ENCODE measurements around the gene ZNF341.

The ZNF341 gene

GRCh38 chr20:33731693-33732165, at the start of gene ZNF341:
ZNF341 (plus strand) TSS chr20:33731996; CDS start chr20:33732022, 26 bp downstream.
- Histone ChIP-seq H3K4me3 (ENCODE audit: low read length) (peak within 1 kb of the TSS; percentile 55), H3K9ac (ENCODE audit: low read length) (peak within 1 kb of the TSS; percentile 84), H3K4me1 (ENCODE audit: control insufficient read depth, insufficient read depth, low read length) (peaks cover 27% of the 10 kb centered on the region), H3K27me3 (ENCODE audit: control insufficient read depth, insufficient read depth, low read length) (no peaks in the 10 kb centered on the region), H3K9me3 (ENCODE audit: control insufficient read depth, low read length) (no peaks in the 10 kb centered on the region), H3K36me3 (ENCODE audit: control insufficient read depth, insufficient read depth, low read length) (no peaks in the 10 kb centered on the region)

GRCh38 chr20:33684533-33685327, 47.1 kb upstream of the ZNF341 start:
- Histone ChIP-seq H3K27me3 (ENCODE audit: control insufficient read depth, insufficient read depth, low read length) (no peaks in the 10 kb centered on the region), H3K4me3 (ENCODE audit: low read length) (no peak overlapping the region), H3K9ac (ENCODE audit: low read length) (peak overlapping the region; percentile 19), H3K4me1 (ENCODE audit: control insufficient read depth, insufficient read depth, low read length) (peaks cover 27% of the 10 kb centered on the region), H3K36me3 (ENCODE audit: control insufficient read depth, insufficient read depth, low read length) (no peaks in the 10 kb centered on the region), H3K9me3 (ENCODE audit: control insufficient read depth, low read length) (no peaks in the 10 kb centered on the region)

GRCh38 chr20:33685328-33686099, 46.3 kb upstream of the ZNF341 start:
- no peaks in the 10 kb centered on the region for H3K27me3 ChIP-seq (ENCODE audit: control insufficient read depth, insufficient read depth, low read length)
- H3K4me1 ChIP-seq (ENCODE audit: control insufficient read depth, insufficient read depth, low read length) = peaks cover 27% of the 10 kb centered on the region
- H3K9ac ChIP-seq (ENCODE audit: low read length) = peak overlapping the region; percentile 19
- H3K9me3 ChIP-seq (ENCODE audit: control insufficient read depth, low read length) = no peaks in the 10 kb centered on the region
- no peaks in the 10 kb centered on the region for H3K36me3 ChIP-seq (ENCODE audit: control insufficient read depth, insufficient read depth, low read length)
- no peak overlapping the region for H3K4me3 ChIP-seq (ENCODE audit: low read length)

- H3K9ac ChIP-seq (ENCODE audit: low read length) = peak within 1 kb of the TSS; percentile 19
- no peaks in the 10 kb centered on the region for H3K27me3 ChIP-seq (ENCODE audit: control insufficient read depth, insufficient read depth, low read length)
- H3K4me3 ChIP-seq (ENCODE audit: low read length) = no peak within 1 kb of the TSS
- peaks cover 27% of the 10 kb centered on the region for H3K4me1 ChIP-seq (ENCODE audit: control insufficient read depth, insufficient read depth, low read length)
- H3K9me3 ChIP-seq (ENCODE audit: control insufficient read depth, low read length) = no peaks in the 10 kb centered on the region
- no peaks in the 10 kb centered on the region for H3K36me3 ChIP-seq (ENCODE audit: control insufficient read depth, insufficient read depth, low read length)
Measured at GRCh38 chr20:33686100-33686983, 45.5 kb upstream of the ZNF341 start, which contains the start of gene E2F1. E2F1 (minus strand) TSS chr20:33686385; CDS start chr20:33686264, 121 bp downstream.

GRCh38 chr20:33686984-33687366, 44.8 kb upstream of the ZNF341 start:
- Histone ChIP-seq H3K9ac (ENCODE audit: low read length) (no peak overlapping the region), H3K4me3 (ENCODE audit: low read length) (no peak overlapping the region), H3K27me3 (ENCODE audit: control insufficient read depth, insufficient read depth, low read length) (no peaks in the 10 kb centered on the region), H3K36me3 (ENCODE audit: control insufficient read depth, insufficient read depth, low read length) (no peaks in the 10 kb centered on the region), H3K9me3 (ENCODE audit: control insufficient read depth, low read length) (no peaks in the 10 kb centered on the region), H3K4me1 (ENCODE audit: control insufficient read depth, insufficient read depth, low read length) (peaks cover 27% of the 10 kb centered on the region)

- H3K27me3 ChIP-seq (ENCODE audit: control insufficient read depth, insufficient read depth, low read length) = no peaks in the 10 kb centered on the region
- H3K4me3 ChIP-seq (ENCODE audit: low read length) = no peak overlapping the region
- no peak overlapping the region for H3K9ac ChIP-seq (ENCODE audit: low read length)
- H3K9me3 ChIP-seq (ENCODE audit: control insufficient read depth, low read length) = no peaks in the 10 kb centered on the region
- H3K36me3 ChIP-seq (ENCODE audit: control insufficient read depth, insufficient read depth, low read length) = no peaks in the 10 kb centered on the region
- peaks cover 24% of the 10 kb centered on the region for H3K4me1 ChIP-seq (ENCODE audit: control insufficient read depth, insufficient read depth, low read length)
Measured at GRCh38 chr20:33687370-33687915, 44.4 kb upstream of the ZNF341 start.

- H3K4me3 ChIP-seq (ENCODE audit: low read length) = no peak overlapping the region
- H3K36me3 ChIP-seq (ENCODE audit: control insufficient read depth, insufficient read depth, low read length) = no peaks in the 10 kb centered on the region
- no peaks in the 10 kb centered on the region for H3K27me3 ChIP-seq (ENCODE audit: control insufficient read depth, insufficient read depth, low read length)
- H3K9me3 ChIP-seq (ENCODE audit: control insufficient read depth, low read length) = no peaks in the 10 kb centered on the region
- peaks cover 21% of the 10 kb centered on the region for H3K4me1 ChIP-seq (ENCODE audit: control insufficient read depth, insufficient read depth, low read length)
- H3K9ac ChIP-seq (ENCODE audit: low read length) = no peak overlapping the region
Measured at GRCh38 chr20:33687993-33688937, 43.5 kb upstream of the ZNF341 start.

GRCh38 chr20:33688938-33689424, 42.8 kb upstream of the ZNF341 start:
- Histone ChIP-seq H3K9me3 (ENCODE audit: control insufficient read depth, low read length) (no peaks in the 10 kb centered on the region), H3K36me3 (ENCODE audit: control insufficient read depth, insufficient read depth, low read length) (no peaks in the 10 kb centered on the region), H3K9ac (ENCODE audit: low read length) (no peak overlapping the region), H3K4me1 (ENCODE audit: control insufficient read depth, insufficient read depth, low read length) (peaks cover 21% of the 10 kb centered on the region), H3K4me3 (ENCODE audit: low read length) (no peak overlapping the region), H3K27me3 (ENCODE audit: control insufficient read depth, insufficient read depth, low read length) (no peaks in the 10 kb centered on the region)

- H3K9me3 ChIP-seq (ENCODE audit: control insufficient read depth, low read length) = no peaks in the 10 kb centered on the region
- peaks cover 19% of the 10 kb centered on the region for H3K4me1 ChIP-seq (ENCODE audit: control insufficient read depth, insufficient read depth, low read length)
- no peak overlapping the region for H3K4me3 ChIP-seq (ENCODE audit: low read length)
- H3K27me3 ChIP-seq (ENCODE audit: control insufficient read depth, insufficient read depth, low read length) = no peaks in the 10 kb centered on the region
- H3K36me3 ChIP-seq (ENCODE audit: control insufficient read depth, insufficient read depth, low read length) = no peaks in the 10 kb centered on the region
- no peak overlapping the region for H3K9ac ChIP-seq (ENCODE audit: low read length)
Measured at GRCh38 chr20:33689493-33689892, 42.3 kb upstream of the ZNF341 start.

GRCh38 chr20:33689973-33690372, 41.8 kb upstream of the ZNF341 start:
- Histone ChIP-seq H3K9me3 (ENCODE audit: control insufficient read depth, low read length) (no peaks in the 10 kb centered on the region), H3K9ac (ENCODE audit: low read length) (no peak overlapping the region), H3K4me1 (ENCODE audit: control insufficient read depth, insufficient read depth, low read length) (peaks cover 14% of the 10 kb centered on the region)

More at GRCh38 chr20:33689973-33690372, 41.8 kb upstream of the ZNF341 start:
- no peaks in the 10 kb centered on the region for H3K36me3 ChIP-seq (ENCODE audit: control insufficient read depth, insufficient read depth, low read length)
- no peak overlapping the region for H3K4me3 ChIP-seq (ENCODE audit: low read length)
- H3K27me3 ChIP-seq (ENCODE audit: control insufficient read depth, insufficient read depth, low read length) = no peaks in the 10 kb centered on the region

Measured in mucosa of stomach (tissue), 1 donor.